ENCODE measurements around the gene RILPL1. TPM values are rescaled to one million over a fixed set of nuclear protein-coding genes. Genes with fewer than 3 reads are reported as not detected.

The RILPL1 gene
- total and polyA plus RNA-seq, 10 of the 15 experiments (the other 5 are each of a cell fraction or from before 2014, with no cell fraction given), result 0.05 to 0.61 (median 0.25) TPM

DNA sequence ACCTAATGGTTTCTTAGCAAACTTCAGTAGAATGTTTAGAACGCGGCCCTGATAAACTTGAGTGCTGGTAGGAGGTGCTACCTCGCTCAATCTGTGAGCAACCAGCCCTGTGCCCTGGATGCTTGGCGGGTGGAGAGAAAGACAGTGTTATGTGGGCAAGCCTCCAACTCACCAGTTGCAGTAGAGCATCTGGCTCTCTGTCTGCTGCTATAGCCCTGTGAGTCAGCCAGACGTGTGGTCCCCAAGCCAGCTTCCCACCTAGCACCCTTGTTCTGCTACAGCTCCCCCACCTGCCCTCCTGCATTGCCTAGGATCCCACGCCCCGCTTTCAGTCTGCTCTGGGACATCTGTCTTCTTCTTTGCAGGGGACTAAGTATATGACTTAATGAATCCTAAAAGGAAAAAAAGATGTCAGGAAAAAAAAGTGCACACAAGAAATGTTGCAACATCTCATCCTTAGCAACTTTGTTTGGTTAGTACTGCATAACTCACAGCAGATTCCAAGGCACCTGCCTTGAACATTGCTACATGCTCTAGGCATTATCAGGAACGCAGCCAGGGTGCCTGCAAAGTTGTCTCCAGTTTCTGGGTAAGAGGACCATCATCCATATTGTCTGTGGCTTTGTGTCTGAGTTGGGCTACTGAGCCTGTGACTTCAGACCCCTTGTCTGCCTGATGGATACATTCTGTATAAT, 62.0 kb downstream of the RILPL1 start:
- no peaks in the 10 kb centered on the region; a peak in 1 of 4 replicates for H3K36me3 ChIP-seq (ENCODE audit: control insufficient read depth in 2 of 2, insufficient read depth in 2 of 2, low read length in 1 of 2)
- H3K4me3 ChIP-seq, result no peak overlapping the region
- no peak overlapping the region for H3K9ac ChIP-seq (ENCODE audit: control insufficient read depth, insufficient read depth, low read length)
- RAD21 ChIA-PET (ENCODE audit: unreplicated experiment), result no interaction called here
- WGBS (ENCODE audit: insufficient coverage, insufficient replicate concordance, low lambda C conversion rate, missing lambda C conversion rate), result 81% methylated on average over 8 of the region's 8 CpGs
- no peaks in the 10 kb centered on the region for H4K20me1 ChIP-seq (ENCODE audit: control insufficient read depth, insufficient read depth)
- no peaks in the 10 kb centered on the region for H3K4me1 ChIP-seq (ENCODE audit: control insufficient read depth, insufficient read depth, low read length)
- POLR2A ChIA-PET, result no interaction called here
- no peak overlapping the region for H3K4me2 ChIP-seq (ENCODE audit: control insufficient read depth, insufficient read depth)
- no peak for FAIRE-seq
- CTCF ChIA-PET, result no interaction called here
- SMC1A ChIA-PET (ENCODE audit: uncharacterized antibody, unreplicated experiment), result interaction anchor here (0.7 to 1.2 kb wide), 2 partner anchors 39 to 108 kb away, joined by 3 read pairs; no protein-coding TSS in a partner anchor
- no peaks in the 10 kb centered on the region for H3K27me3 ChIP-seq (replicated peaks in 1 of 2; ENCODE audit: control insufficient read depth in 2 of 2, insufficient read depth in 2 of 2, low read length in 1 of 2)
- H2AFZ ChIP-seq (ENCODE audit: control insufficient read depth, low read depth, low read length), result no peak overlapping the region
- intact Hi-C loops (cut with micrococcal nuclease; ENCODE audit: unreplicated experiment), result no loop called here
- no peak for ATAC-seq
- no peak overlapping the region for H3K27ac ChIP-seq (ENCODE audit: control insufficient read depth, insufficient read depth)
- TF ChIP-seq MEF2A (IDR thresholded peaks at IDR 0.05; ENCODE audit: insufficient read depth, low read depth, low read length) (no peak), PML (IDR thresholded peaks at IDR 0.05; ENCODE audit: low read length) (no peak), TCF3 (IDR thresholded peaks at IDR 0.05; ENCODE audit: borderline replicate concordance, insufficient read depth, low read depth, low read length) (no peak), RUNX3 (IDR thresholded peaks at IDR 0.05; ENCODE audit: low read length) (no peak), YY1 (IDR thresholded peaks at IDR 0.05; ENCODE audit: low read depth, low read length) (no peak), MEF2B (IDR thresholded peaks at IDR 0.05; ENCODE audit: partially characterized antibody, poor library complexity, severe bottlenecking) (no peak), POLR2AphosphoS5 (IDR thresholded peaks at IDR 0.05; ENCODE audit: low read length) (no peak; the same call in 1 of the 2 replicates), SREBF1 (IDR thresholded peaks at IDR 0.05; ENCODE audit: low read length) (no peak), MXI1 (IDR thresholded peaks at IDR 0.05; ENCODE audit: low read depth, low read length) (no peak), FOXK2 (IDR thresholded peaks at IDR 0.05) (no peak), CBX5 (IDR thresholded peaks at IDR 0.05; ENCODE audit: low read depth) (no peak), BMI1 (IDR thresholded peaks at IDR 0.05; ENCODE audit: borderline replicate concordance) (no peak)
- TF ChIP-seq, protein P1, sequence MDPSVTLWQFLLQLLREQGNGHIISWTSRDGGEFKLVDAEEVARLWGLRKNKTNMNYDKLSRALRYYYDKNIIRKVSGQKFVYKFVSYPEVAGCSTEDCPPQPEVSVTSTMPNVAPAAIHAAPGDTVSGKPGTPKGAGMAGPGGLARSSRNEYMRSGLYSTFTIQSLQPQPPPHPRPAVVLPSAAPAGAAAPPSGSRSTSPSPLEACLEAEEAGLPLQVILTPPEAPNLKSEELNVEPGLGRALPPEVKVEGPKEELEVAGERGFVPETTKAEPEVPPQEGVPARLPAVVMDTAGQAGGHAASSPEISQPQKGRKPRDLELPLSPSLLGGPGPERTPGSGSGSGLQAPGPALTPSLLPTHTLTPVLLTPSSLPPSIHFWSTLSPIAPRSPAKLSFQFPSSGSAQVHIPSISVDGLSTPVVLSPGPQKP (IDR thresholded peaks at IDR 0.05; ENCODE audit: low read depth, low read length), result no peak
- DNase-seq (ENCODE audit: low read depth, low spot score), result no peak
- in situ Hi-C loops (cut with MboI), result no loop called here
- BruUV-seq (replicated peaks), result no TSS peak
- H3K79me2 ChIP-seq (ENCODE audit: control insufficient read depth, insufficient read depth, low read length), result peaks cover 2% of the 10 kb centered on the region; the same call in 1 of the 2 replicates
- no peaks in the 10 kb centered on the region for H3K9me3 ChIP-seq (replicated peaks; ENCODE audit: control insufficient read depth, insufficient read depth, low read length)

All from GM12878 (cell line).